Aorta (tissue), 5 donors: ENCODE results near the gene ELMO1. TPM values are rescaled to one million over a fixed set of nuclear protein-coding genes. Genes with fewer than 3 reads are reported as not detected.
A peak's percentile ranks its signal among the peaks of the same experiment; 100 is the strongest.

Experiments used
- ATAC-seq: fragments of 200-7000 bp; cut with Tn5 transposase; one replicate; pipeline ENCODE4 v1.9.1; 2022; ENCODE audit warnings: moderate library complexity; ENCODE audit not compliant: low FRiP score
- DNase-seq, 2 donors: peaks; one replicate each; pipeline ENCODE4 v3.0.0-alpha.2; 2020
- H3K27ac ChIP-seq, 2 donors: one replicate each; pipeline ENCODE4 v1.5.1; 2013; ENCODE audit warnings: low read length in 2 of 2, mild to moderate bottlenecking in 2 of 2, moderate library complexity in 2 of 2, control low read depth in 1 of 2, inconsistent platforms in 1 of 2, low read depth in 1 of 2
- H3K27me3 ChIP-seq, 2 donors: one replicate each; pipeline ENCODE4 v1.6.1; 2013; ENCODE audit warnings: control low read depth in 1 of 2, low read length in 1 of 2, mild to moderate bottlenecking in 1 of 2, moderate library complexity in 1 of 2; ENCODE audit not compliant: insufficient read depth in 2 of 2, control insufficient read depth in 1 of 2
- H3K36me3 ChIP-seq, 2 donors: one replicate each; pipeline ENCODE4 v1.6.1; 2013; ENCODE audit warnings: control low read depth in 1 of 2, low read length in 1 of 2, mild to moderate bottlenecking in 1 of 2; ENCODE audit not compliant: insufficient read depth in 2 of 2, control insufficient read depth in 1 of 2
- H3K4me1 ChIP-seq, 2 donors: one replicate each; pipeline ENCODE4 v1.6.1; 2013; ENCODE audit warnings: low read length in 2 of 2, control low read depth in 1 of 2, mild to moderate bottlenecking in 1 of 2, moderate library complexity in 1 of 2; ENCODE audit not compliant: insufficient read depth in 2 of 2, control insufficient read depth in 1 of 2
- H3K4me3 ChIP-seq, 2 donors: one replicate each; pipeline ENCODE4 v1.5.1; 2013; ENCODE audit warnings: low read length in 2 of 2, control low read depth in 1 of 2, mild to moderate bottlenecking in 1 of 2
- H3K9me3 ChIP-seq: one replicate; pipeline ENCODE4 v1.6.1; 2013; ENCODE audit warnings: mild to moderate bottlenecking, low read length; ENCODE audit not compliant: control insufficient read depth
- WGBS, 2 donors: extraction: QIAGEN DNeasy Blood & Tissue Kit; methylation state at CpG; one replicate each; pipeline ENCODE4 v1.1.7; 2013; 5-methylcytosine and 5-hydroxymethylcytosine counted together
- intact Hi-C, 2 donors: fragments of 100-400 bp; cut with DNase I; formaldehyde crosslinking; loops; one replicate each; pipeline versions ENCODE4 v1.14.2 to v1.15.0; 2022
- polyA plus RNA-seq, 2 donors: library from polyadenylated mRNA; stranded (reverse); fragments of 200-250 nt; gene quantifications; one replicate each; pipeline ENCODE4 v1.2.3, GENCODE V29; 2013
- total RNA-seq, 2 donors: library from RNA; stranded (reverse); fragmentation: NEBNext Ultra II Directional; extraction: Animal tissue kit (Norgen Biotek cat#: 25700); gene quantifications; one replicate each; pipeline ENCODE4 v1.2.1, GENCODE V29; 2021
- donor health status: healthy with polysubstance abuse.
- donor health status: Bipolar disorder and iron deficiency.
- donor health status: DM: no; HTN: no; CAD: no.
- donor health status: DM: no; HTN: no; CAD: no.
- donor health status: DM: yes; HTN: yes; CAD: no.

The ELMO1 gene
- total and polyA plus RNA-seq, 4 donors: 1.8 to 86.9 (median 24.8) TPM

- Histone ChIP-seq H3K9me3 (no peaks in the 10 kb centered on the region), H3K27me3 (no peaks in the 10 kb centered on the region), H3K27ac (no peak overlapping the region), H3K4me1 (peaks cover 0 to 2% of the 10 kb centered on the region in 2 donors), H3K4me3 (no peak overlapping the region), H3K36me3 (peaks cover 0 to 1% of the 10 kb centered on the region in 2 donors)
- ATAC-seq (no peak), DNase-seq (no peak)
- 97 to 100% methylated on average over 2 of the region's 2 CpGs for WGBS, 2 donors
- intact Hi-C loops: no loop called here
Measured at GRCh38 chr7:37359180-37359579, 89.5 kb downstream of the ELMO1 start.

- Histone ChIP-seq H3K9me3 (no peaks in the 10 kb centered on the region), H3K4me1 (peaks cover 0 to 4% of the 10 kb centered on the region in 2 donors), H3K27ac (no peak overlapping the region), H3K27me3 (no peaks in the 10 kb centered on the region), H3K4me3 (no peak overlapping the region), H3K36me3 (peaks cover 0 to 1% of the 10 kb centered on the region in 2 donors)
- no peak for DNase-seq
- ATAC-seq: no peak
- WGBS, 2 donors: 73 to 79% methylated on average over 1 of the region's 1 CpG
- intact Hi-C loops: no loop called here
Measured at GRCh38 chr7:37357637-37357996, 91.0 kb downstream of the ELMO1 start.

- intact Hi-C loops: no loop called here
Measured at GRCh38 chr7:37356911-37357636, 91.6 kb downstream of the ELMO1 start.

GRCh38 chr7:37354656-37355131 is 94.0 kb downstream of the ELMO1 start:
- peak; percentile 80 to 90 for DNase-seq
- Histone ChIP-seq H3K36me3 (peaks cover 0 to 1% of the 10 kb centered on the region in 2 donors), H3K9me3 (no peaks in the 10 kb centered on the region), H3K27ac (peak overlapping the region; percentile 32 to 90), H3K27me3 (no peaks in the 10 kb centered on the region), H3K4me3 (no peak overlapping the region), H3K4me1 (peaks cover 0 to 4% of the 10 kb centered on the region in 2 donors)
- ATAC-seq: peak; percentile 90
- intact Hi-C loops: loop anchor here in 1 of 2 donors (5.0 kb wide), 1 partner anchor 823 kb away; the partner anchor contains the start of gene STARD3NL
- 11% methylated on average over 11 of the region's 11 CpGs for WGBS, 2 donors

More at GRCh38 chr7:37356911-37357636, 91.6 kb downstream of the ELMO1 start:
- Histone ChIP-seq H3K4me1 (peaks cover 0 to 4% of the 10 kb centered on the region in 2 donors), H3K27ac (no peak overlapping the region), H3K27me3 (no peaks in the 10 kb centered on the region), H3K36me3 (peaks cover 0 to 1% of the 10 kb centered on the region in 2 donors), H3K4me3 (no peak overlapping the region), H3K9me3 (no peaks in the 10 kb centered on the region)
- DNase-seq (no peak), ATAC-seq (no peak)
- 99 to 100% methylated on average over 3 of the region's 3 CpGs for WGBS, 2 donors

GRCh38 chr7:37353949-37354655 is 94.6 kb downstream of the ELMO1 start:
- DNase-seq (no peak), ATAC-seq (no peak)
- Histone ChIP-seq H3K27me3 (no peaks in the 10 kb centered on the region), H3K4me1 (peaks cover 0 to 4% of the 10 kb centered on the region in 2 donors), H3K4me3 (no peak overlapping the region), H3K27ac (peak overlapping the region; percentile 32 to 79), H3K36me3 (peaks cover 0 to 1% of the 10 kb centered on the region in 2 donors), H3K9me3 (no peaks in the 10 kb centered on the region)
- WGBS, 2 donors: 59 to 62% methylated on average over 5 of the region's 5 CpGs
- intact Hi-C loops: loop anchor here in 1 of 2 donors (5.0 kb wide), 1 partner anchor 823 kb away; the partner anchor contains the start of gene STARD3NL

- Histone ChIP-seq H3K9me3 (no peaks in the 10 kb centered on the region), H3K36me3 (peaks cover 0 to 1% of the 10 kb centered on the region in 2 donors), H3K27me3 (no peaks in the 10 kb centered on the region), H3K27ac (peak overlapping the region; percentile 32 to 79), H3K4me1 (peaks cover 0 to 4% of the 10 kb centered on the region in 2 donors), H3K4me3 (no peak overlapping the region)
- WGBS, 2 donors: 90 to 91% methylated on average over 32 of the region's 32 CpGs
- DNase-seq (peak in 1 of 2 donors; percentile 51), ATAC-seq (no peak)
- intact Hi-C loops: loop anchor here in 1 of 2 donors (5.0 kb wide), 1 partner anchor 824 kb away; the partner anchor contains the start of gene STARD3NL
Measured at GRCh38 chr7:37352974-37353948, 95.4 kb downstream of the ELMO1 start.

- ATAC-seq (no peak), DNase-seq (no peak)
- Histone ChIP-seq H3K36me3 (peaks cover 0 to 1% of the 10 kb centered on the region in 2 donors), H3K4me3 (no peak overlapping the region), H3K4me1 (peaks cover 0 to 4% of the 10 kb centered on the region in 2 donors), H3K27me3 (no peaks in the 10 kb centered on the region), H3K27ac (no peak overlapping the region), H3K9me3 (no peaks in the 10 kb centered on the region)
- 84 to 88% methylated on average over 13 of the region's 13 CpGs for WGBS, 2 donors
- intact Hi-C loops: loop anchor here in 1 of 2 donors (5.0 kb wide), 1 partner anchor 825 kb away; the partner anchor contains the start of gene STARD3NL
Measured at GRCh38 chr7:37352251-37352880, 96.3 kb downstream of the ELMO1 start.
